ENCODE results near the gene TMEM129.

TMEM129 gene

DNA sequence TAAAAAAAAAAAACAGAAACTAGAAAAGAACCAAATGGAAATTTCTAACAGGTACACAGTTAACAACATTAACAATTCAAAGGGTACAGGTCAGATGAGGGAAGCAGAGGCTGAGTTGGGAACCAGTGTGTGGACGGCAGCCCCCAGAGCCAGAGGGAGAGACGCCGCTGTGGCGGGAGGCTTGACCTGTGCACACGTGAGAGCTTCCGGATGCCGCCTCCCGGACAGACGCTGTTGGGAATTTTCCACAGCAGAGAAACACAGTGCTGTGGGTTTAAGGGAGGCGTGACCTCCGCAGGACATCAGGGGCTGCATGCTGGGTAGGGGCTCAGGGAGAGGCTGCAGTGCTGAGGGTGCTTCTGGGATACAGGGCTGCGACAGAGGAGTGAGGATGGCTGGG, 22.4 kb upstream of the TMEM129 start:
- DNase-seq (ENCODE audit: low read depth): no peak

DNA sequence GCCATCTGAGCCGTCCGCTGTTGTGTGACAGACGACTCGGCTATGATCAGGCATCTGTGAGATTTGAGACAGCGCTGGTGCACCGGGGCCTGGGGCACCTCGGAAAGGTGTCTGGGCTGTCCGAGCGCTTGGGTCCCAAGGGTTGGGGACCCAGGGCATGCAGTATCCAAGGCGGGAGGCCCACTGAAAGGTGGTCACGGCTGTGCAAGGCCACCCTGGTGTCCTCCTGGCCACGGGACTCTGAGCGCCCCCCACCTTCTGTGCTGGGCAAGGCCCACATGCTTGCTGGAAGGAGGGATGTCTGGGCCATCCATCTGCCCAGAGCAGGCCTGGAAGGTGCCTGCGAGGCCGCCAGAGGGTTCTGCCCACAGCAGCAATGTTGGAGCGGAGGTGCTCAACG, 20.1 kb upstream of the TMEM129 start:
- DNase-seq (ENCODE audit: low read depth): no peak

DNA sequence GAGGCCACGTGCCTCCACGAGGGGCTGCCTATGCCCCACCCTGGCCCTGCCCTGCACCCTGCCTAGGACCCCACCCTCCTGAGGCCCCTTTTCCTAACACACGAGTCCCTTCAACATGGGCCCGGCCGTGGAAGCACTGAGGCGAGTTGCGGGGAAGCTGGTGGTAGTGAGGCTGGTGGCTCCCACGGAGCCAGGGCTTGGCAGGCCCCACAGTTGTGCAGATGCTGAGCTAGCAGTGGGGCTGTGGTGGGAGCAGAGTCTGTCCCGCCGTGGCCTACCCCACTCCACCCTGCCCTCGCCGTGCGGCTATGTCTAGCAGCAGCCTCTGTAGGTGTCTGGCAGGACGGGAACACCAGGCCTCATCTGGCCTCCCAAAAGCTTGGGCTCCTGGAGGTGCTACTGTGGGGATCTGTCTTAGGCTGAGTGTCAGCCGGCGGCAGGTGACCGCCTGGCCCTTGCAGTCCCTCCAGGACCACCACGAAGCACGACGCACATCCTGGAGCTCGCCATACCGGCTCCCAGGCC, 19.0 kb upstream of the TMEM129 start:
- DNase-seq (ENCODE audit: low read depth): no peak

DNA sequence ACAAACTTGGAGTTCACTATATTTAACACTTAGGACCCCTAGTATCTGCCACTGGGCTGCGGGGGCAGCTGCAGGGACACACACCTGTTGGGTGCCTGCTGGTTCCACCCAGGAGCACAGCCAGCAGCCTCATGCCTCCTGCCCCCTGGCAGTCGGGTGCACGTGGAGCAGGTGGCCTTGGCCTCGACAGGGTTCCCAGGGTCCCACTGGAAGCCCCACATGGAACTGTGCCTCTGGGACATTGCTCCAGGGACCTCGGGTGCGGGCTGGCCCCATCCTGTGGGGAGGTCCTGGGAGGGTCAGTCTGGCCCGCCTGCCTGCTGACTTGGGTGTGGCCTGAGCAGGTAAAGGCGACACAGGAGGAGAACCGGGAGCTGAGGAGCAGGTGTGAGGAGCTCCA, 18.2 kb upstream of the TMEM129 start:
- no peak for DNase-seq (ENCODE audit: low read depth)

DNA sequence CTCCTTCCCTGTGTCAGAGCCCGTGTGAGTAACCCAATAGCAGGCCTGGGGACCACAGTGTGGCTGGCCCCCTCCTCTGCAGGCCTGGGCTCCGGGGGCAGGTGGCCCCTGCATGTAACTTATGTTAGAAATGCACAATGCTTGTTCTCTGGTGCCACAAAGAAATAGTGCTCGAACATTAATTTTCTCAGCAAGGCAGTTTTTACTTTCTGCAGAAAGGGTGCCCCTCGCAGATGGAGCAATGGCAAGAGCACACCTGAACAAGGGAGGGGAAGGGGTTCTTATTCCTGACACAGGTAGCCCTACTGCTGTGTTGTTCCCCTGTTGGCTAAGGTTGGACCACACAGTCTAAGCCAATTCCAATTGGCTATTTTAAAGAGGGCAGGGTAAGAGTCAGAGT, 17.3 kb upstream of the TMEM129 start:
- DNase-seq (ENCODE audit: low read depth): no peak

DNA sequence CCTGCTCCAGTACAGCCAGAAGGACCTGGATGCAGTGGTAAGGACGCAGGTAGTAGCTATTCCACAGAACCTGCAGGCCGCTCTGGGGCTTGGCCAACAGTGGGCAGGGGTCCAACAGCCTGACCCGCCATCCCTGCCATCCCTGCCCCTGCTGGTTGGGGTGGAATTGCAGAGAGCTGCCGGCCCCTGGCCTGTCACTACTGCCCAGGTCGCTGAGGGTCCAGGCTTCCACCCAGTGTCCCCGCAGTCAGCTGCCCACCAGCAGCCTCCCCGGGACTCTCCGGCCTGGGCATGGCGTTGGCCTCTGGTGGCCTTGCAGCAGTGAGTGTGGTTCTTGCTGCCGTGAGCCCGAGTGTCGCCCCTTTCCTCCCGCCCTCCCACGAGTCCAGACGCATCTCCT, 16.5 kb upstream of the TMEM129 start:
- no peak for DNase-seq (ENCODE audit: low read depth)

GRCh38 chr4:1736812-1737211, 15.7 kb upstream of the TMEM129 start:
- no peak for DNase-seq (ENCODE audit: low read depth)

DNA sequence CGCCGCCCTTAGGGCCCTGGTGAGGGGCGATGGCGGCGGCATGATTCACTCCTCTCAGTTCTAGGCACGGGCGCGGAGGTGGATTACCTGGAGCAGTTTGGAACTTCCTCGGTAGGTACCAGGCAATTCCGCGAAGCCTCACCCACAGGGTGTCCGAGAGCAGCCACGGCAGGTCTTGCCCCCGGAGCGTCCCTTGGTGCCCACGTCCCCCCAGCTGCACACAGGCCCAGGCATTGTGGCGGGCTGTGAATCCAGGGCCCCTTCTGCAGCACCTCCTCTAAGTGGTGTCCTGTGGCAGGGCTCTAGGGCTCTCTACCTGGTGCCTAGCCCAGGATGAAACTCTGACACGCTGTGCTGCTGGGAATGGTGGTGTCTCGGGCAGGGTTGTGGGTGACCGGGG, 14.1 kb upstream of the TMEM129 start:
- no peak for DNase-seq (ENCODE audit: low read depth)

- DNase-seq (ENCODE audit: low read depth): no peak
Measured at GRCh38 chr4:1732911-1733310, 11.8 kb upstream of the TMEM129 start.

DNA sequence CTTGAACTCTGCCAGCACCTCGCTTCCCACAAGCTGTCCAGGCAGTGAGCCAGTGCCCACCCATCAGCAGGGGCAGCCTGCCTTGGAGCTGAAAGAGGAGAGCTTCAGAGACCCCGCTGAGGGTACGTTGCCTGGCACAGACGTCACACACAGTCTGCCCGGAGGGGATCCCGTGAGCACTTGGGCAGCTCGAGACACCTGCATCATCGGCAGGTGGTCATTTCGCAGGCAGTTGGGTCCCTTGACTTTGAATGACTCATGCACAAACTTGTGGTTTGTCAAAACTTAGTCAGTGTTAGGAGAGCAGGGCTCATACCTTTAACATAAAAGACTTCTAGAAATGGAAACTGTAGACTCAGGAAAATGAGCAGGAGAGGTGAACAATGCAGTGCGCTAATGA, 10.1 kb upstream of the TMEM129 start:
- no peak for DNase-seq (ENCODE audit: low read depth)

- DNase-seq (ENCODE audit: low read depth): no peak
Measured at GRCh38 chr4:1730532-1731135, 9.5 kb upstream of the TMEM129 start.

- no peak for DNase-seq (ENCODE audit: low read depth)
Measured at GRCh38 chr4:1728061-1728980, 7.2 kb upstream of the TMEM129 start.

DNA sequence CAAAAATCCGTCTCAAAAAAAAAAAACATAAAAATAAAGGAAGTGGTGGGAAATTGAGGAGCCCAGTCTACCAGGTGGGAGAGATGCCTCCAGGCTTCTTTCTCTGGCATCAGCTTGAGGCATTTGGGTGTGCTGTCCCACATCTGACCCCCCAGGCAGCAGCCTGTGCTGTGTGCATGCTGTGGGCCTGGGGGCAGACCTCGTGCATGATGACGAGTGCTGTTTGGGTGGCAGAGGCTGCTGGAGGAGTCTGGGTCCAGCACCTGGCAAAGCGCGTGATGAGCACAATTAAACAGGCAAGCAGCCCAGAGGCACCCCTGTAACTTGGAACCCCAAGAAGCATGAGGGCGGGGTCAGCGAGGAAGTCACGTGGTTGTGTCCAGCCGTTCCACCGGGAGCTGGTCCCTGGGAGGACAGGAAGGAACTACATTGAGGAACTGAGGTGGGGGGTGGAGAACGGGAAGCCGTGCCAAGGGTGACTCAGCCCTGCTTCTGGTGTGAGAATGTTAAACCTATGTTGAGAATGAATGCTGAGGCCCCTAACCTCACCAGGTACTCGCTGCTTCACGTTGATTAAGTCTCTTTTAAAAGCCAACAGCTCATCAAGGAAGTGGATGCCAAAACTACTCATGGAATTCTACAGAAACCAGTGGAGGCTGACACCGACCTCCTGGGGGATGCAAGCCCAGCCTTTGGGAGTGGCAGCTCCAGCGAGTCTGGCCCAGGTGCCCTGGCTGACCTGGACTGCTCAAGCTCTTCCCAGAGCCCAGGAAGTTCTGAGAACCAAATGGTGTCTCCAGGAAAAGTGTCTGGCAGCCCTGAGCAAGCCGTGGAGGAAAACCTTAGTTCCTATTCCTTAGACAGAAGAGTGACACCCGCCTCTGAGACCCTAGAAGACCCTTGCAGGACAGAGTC, 6.3 kb upstream of the TMEM129 start:
- no peak for DNase-seq (ENCODE audit: low read depth)

DNA sequence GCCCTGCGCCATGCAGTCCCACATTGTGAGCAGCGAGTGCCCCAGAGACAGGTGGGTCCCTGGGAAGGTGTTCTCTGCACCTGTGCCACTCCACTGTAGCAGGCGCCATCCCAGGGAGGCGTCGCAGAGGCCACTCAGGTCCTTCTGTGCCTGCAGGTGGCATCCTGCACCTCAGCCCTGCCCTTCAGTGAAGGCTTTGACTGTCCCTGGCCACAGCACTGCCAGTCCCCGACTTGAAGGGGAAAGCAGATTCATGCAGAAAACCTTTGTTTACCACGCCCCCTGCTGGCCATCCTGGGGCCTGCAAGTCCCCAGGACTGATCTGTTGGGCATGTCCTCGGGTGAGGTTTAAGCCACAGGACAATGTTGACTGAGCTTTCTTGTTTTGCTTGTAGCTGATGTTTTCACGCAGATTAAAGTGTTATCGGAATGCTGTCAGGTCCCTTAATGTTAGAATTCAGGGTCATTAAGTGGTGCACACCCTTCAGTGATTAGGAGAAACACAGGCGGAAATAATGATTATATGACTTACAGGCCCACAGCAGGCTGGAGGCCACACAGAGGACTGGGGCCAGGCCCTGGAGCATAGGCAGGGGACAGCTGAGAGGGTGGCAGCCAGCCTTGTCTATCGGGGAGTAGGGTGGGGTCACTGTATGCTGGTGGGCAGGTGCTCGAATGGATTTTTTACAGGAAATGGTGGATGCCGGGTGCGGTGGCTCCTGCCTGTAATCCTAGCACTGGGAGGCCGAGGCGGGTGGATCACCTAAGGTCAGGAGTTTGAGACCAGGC, 5.2 kb upstream of the TMEM129 start:
- peak; percentile 28 for DNase-seq (ENCODE audit: low read depth)

DNA sequence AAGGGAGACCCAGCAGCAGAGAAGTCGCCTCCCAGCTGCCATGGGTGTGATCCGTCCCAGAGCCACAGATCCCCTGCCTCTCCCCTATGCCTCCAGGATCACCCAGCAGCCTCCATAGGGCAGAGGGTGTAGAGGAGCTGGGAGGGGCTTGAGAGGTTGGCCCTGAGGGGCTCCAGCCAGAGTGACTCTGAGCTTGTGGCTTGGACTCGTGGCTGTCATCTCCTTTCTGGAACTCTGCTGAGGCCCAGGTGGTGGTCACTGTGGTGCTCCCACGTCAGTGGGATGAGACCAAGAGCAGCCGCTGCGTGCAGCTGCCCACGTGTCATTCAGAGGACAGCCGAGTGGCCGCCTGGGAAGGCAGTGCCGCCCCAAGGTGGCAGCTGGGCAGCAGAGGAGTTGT, 4.4 kb upstream of the TMEM129 start:
- DNase-seq (ENCODE audit: low read depth): no peak

DNA sequence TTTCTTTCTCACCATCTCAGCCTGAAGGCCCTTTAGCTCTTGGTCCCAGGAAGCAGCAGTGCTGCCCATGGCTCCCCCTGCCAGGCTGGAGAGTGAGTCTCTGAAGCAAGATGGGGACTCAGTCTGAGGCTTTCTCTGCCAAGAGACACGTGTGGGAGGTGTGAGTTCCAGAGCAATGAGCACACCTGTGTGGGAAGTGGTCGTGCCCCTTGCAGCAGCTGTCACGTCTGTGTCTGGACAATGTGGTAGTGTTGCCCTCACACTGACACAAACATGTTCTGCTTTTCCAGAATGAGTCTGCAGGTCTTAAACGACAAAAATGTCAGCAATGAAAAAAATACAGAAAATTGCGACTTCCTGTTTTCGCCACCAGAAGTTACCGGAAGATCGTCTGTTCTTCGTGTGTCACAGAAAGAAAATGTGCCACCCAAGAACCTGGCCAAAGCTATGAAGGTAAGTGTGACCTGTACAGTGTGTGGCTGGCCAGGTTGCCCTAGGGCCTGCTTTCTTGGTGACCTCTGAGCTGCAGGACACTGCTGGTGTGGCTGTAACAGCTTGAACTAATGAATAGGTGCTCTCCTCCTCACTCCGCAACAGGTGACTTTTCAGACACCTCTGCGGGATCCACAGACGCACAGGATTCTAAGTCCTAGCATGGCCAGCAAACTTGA, 2.1 kb upstream of the TMEM129 start:
- no peak for DNase-seq (ENCODE audit: low read depth)

DNA sequence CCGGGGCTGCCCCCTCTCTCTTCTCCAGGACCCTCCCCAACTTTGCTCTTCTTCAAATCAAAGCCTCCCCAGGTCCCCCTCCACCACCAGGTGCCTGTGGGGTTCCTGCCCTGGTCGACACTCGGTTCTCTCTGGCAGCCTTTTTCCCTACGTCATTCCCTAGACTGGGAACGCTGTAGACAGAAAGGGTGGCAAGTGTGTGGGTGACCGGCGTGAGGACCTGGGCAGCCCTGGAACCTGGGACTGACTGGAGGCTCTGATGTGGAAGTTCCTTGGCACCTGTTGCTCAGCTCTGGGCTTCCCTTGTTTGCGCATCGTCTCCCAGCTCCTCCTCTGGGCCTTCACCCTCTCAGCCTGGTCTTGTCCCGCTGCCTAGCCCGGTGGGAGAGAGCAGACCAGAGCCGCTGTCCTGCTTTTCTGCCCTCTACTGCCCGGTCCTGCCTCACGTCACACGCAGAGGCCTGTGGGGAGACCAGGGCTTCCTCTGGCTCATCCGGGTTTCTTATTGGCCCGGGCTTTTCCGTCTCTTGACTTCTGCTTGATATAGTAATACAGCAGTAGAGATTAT, 1.5 kb upstream of the TMEM129 start:
- DNase-seq (ENCODE audit: low read depth): no peak

DNA sequence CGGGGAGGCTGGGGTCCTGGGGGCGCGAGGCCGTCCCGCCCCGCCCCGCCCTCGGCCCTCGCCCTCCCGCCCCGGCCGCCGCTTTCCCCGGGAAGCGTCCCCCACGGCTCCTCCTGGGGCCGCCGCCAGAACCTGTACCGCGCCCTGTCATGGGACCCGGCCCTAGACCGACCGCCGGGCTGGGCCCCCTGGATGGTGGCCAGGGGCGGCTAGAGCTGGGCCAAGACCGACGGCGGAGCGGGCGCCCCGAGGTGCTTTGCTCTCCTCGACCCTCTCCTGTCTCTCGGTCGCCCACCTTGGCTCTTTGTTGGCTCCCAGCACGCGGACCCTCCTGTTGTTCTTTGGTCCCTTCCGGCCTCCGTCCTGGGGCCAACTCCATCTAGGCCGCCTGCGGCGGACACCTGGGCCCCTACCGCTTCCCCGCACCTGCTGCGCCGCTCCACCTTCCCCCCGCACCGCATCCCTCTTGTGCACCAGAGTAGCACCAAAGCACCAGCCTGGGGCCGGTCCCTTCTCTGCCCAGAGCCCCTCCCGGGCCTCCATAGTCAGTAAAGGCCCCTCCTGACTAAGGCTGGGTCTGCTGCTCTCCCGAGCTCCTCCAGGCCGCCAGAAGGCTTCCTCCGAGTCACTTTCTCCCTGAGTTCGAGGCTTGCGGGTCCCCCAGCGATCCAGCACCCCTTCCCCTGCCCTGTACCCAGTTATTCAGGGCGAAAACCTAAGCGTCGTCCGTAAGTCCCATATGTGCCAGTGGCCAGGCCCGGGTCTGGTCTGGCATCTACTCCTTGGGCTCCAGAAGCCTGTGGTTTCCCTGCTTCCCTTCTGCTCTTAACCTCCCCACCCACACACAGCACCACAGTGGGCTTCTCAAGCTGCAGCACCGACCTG, 785 bp upstream of the TMEM129 start:
- no peak for DNase-seq (ENCODE audit: low read depth)

- DNase-seq (ENCODE audit: low read depth): no peak
Measured at GRCh38 chr4:1720163-1720983, 750 bp downstream of the TMEM129 start.
